SK-MEL-5 (cell line): ENCODE measurements around the gene GPR42. TPM values are rescaled to one million over a fixed set of nuclear protein-coding genes. Genes with fewer than 3 reads are reported as not detected.

Source experiments
- DNase-seq: peaks from one replicate; pipeline ENCODE4 v3.0.0-alpha.2; 2016; ENCODE audit warnings: low read depth, low spot score
- in situ Hi-C: cut with HindIII; loops from 2 replicates; pipeline ENCODE4 v1.10.0; 2016; ENCODE audit warnings: low sequenced_read_pairs, high pct_unique_total_duplicates, low pct_unique_long_range_greater_than_20kb
- total RNA-seq: library from RNA; depleted of rRNA; stranded (reverse); fragments of >200 nt; shearing (Covaris generic); gene quantifications from 2 replicates; pipeline ENCODE4 v1.2.3, GENCODE V29; 2014

Gene GPR42
- total RNA-seq, 1 experiment from 2014 or later = not detected

GRCh38 chr19:35344511-35345031, 26.3 kb upstream of the GPR42 start:
- no peak for DNase-seq
- in situ Hi-C loops = no loop called here

GRCh38 chr19:35345671-35346111, 25.2 kb upstream of the GPR42 start:
- DNase-seq = no peak
- in situ Hi-C loops = no loop called here

- in situ Hi-C loops = no loop called here
- no peak for DNase-seq
Observed at GRCh38 chr19:35346193-35347052, 24.4 kb upstream of the GPR42 start.

- no peak for DNase-seq
Observed at GRCh38 chr19:35347171-35347929, 23.5 kb upstream of the GPR42 start, which contains the start of gene FFAR1. Gene FFAR1 (plus strand): TSS chr19:35347902. CDS start chr19:35351552, 3,650 bp downstream.

GRCh38 chr19:35347930-35348298, 23.0 kb upstream of the GPR42 start:
- in situ Hi-C loops = no loop called here

More at GRCh38 chr19:35347171-35347929, 23.5 kb upstream of the GPR42 start, which contains the start of gene FFAR1:
- in situ Hi-C loops = no loop called here

GRCh38 chr19:35348911-35349611, 21.8 kb upstream of the GPR42 start:
- DNase-seq = peak; percentile 0
- in situ Hi-C loops = no loop called here

More at GRCh38 chr19:35347930-35348298, 23.0 kb upstream of the GPR42 start:
- peak; percentile 0 for DNase-seq

- peak; percentile 0 for DNase-seq
- in situ Hi-C loops = no loop called here
Observed at GRCh38 chr19:35349614-35350521, 21.0 kb upstream of the GPR42 start.

- no peak for DNase-seq
- in situ Hi-C loops = no loop called here
Observed at GRCh38 chr19:35350591-35350990, 20.3 kb upstream of the GPR42 start.

- DNase-seq = no peak
- in situ Hi-C loops = no loop called here
Observed at GRCh38 chr19:35351411-35352176, 19.3 kb upstream of the GPR42 start.

- DNase-seq = peak; percentile 0
- in situ Hi-C loops = no loop called here
Observed at GRCh38 chr19:35352177-35352447, 18.8 kb upstream of the GPR42 start.

- in situ Hi-C loops = no loop called here
- peak; percentile 87 for DNase-seq
Observed at GRCh38 chr19:35352448-35353304, 18.2 kb upstream of the GPR42 start.

- in situ Hi-C loops = no loop called here
- DNase-seq = peak; percentile 22
Observed at GRCh38 chr19:35353635-35354034, 17.2 kb upstream of the GPR42 start.

- DNase-seq = no peak
- in situ Hi-C loops = no loop called here
Observed at GRCh38 chr19:35354898-35355297, 16.0 kb upstream of the GPR42 start.

- DNase-seq = peak; percentile 33
- in situ Hi-C loops = no loop called here
Observed at GRCh38 chr19:35355791-35356460, 14.9 kb upstream of the GPR42 start.
